ENCODE data around the gene ADAMTS17. TPM values are rescaled to one million over a fixed set of nuclear protein-coding genes. Genes with fewer than 3 reads are reported as not detected.
A peak's percentile ranks its signal among the peaks of the same experiment; 100 is the strongest.

Gene ADAMTS17
- total RNA-seq, 1 experiment from 2014 or later = 1.6 TPM

DNA sequence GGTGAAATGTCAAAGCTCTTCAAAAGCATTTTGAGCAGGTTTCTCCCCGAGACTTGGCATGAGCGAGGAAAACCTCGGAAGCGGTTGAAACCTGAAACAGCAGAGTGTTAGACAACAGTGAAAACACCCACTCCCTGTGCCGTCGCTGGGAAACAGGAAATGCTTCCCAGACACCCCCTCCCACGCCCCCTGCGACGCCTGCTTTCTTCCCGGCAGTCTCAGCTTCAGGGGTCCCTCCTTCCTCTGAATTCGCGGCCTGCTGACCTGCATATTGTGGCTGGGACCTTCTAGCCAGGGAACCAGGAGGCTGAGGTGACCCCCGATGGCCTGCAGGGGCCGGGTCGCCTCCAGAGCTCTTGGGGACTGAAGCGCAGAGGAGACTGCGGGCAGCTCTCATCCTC is 357.9 kb downstream of the ADAMTS17 start:
- H3K27ac ChIP-seq (ENCODE audit: low read length) = no peak overlapping the region
- no peaks in the 10 kb centered on the region; the same call in 1 of the 2 replicates for H3K4me1 ChIP-seq (ENCODE audit: control insufficient read depth, insufficient read depth, low read length)
- H3K27me3 ChIP-seq (ENCODE audit: control insufficient read depth, insufficient read depth, low read length) = no peaks in the 10 kb centered on the region
- H3K9me3 ChIP-seq (ENCODE audit: control insufficient read depth, insufficient read depth, low read depth, low read length) = no peaks in the 10 kb centered on the region
- no peak overlapping the region for H3K4me3 ChIP-seq (ENCODE audit: low read depth in 2 of 2, low read length in 2 of 2)
- DNase-seq (ENCODE audit: low read depth, low spot score) (no peak), ATAC-seq (no peak)
- intact Hi-C loops (cut with micrococcal nuclease; ENCODE audit: unreplicated experiment) (no loop called here), in situ Hi-C loops (cut with HindIII; ENCODE audit: low pct_unique_long_range_greater_than_20kb, low sequenced_read_pairs) (no loop called here)
- ChIA-PET CTCF (no interaction called here), POLR2A (no interaction called here)
- TF ChIP-seq TCF7L2 (IDR thresholded peaks at IDR 0.05; ENCODE audit: low read depth, low read length) = no peak
- no peak for TF ChIP-seq SIN3A (IDR thresholded peaks at IDR 0.05; ENCODE audit: borderline replicate concordance, insufficient read depth, low read depth, low read length)
- no peak for TF ChIP-seq POLR2AphosphoS5 (IDR thresholded peaks at IDR 0.05; ENCODE audit: low read depth, low read length)
- TF ChIP-seq, protein P1, sequence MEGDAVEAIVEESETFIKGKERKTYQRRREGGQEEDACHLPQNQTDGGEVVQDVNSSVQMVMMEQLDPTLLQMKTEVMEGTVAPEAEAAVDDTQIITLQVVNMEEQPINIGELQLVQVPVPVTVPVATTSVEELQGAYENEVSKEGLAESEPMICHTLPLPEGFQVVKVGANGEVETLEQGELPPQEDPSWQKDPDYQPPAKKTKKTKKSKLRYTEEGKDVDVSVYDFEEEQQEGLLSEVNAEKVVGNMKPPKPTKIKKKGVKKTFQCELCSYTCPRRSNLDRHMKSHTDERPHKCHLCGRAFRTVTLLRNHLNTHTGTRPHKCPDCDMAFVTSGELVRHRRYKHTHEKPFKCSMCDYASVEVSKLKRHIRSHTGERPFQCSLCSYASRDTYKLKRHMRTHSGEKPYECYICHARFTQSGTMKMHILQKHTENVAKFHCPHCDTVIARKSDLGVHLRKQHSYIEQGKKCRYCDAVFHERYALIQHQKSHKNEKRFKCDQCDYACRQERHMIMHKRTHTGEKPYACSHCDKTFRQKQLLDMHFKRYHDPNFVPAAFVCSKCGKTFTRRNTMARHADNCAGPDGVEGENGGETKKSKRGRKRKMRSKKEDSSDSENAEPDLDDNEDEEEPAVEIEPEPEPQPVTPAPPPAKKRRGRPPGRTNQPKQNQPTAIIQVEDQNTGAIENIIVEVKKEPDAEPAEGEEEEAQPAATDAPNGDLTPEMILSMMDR (IDR thresholded peaks at IDR 0.05) = no peak
- TF ChIP-seq, protein P2, sequence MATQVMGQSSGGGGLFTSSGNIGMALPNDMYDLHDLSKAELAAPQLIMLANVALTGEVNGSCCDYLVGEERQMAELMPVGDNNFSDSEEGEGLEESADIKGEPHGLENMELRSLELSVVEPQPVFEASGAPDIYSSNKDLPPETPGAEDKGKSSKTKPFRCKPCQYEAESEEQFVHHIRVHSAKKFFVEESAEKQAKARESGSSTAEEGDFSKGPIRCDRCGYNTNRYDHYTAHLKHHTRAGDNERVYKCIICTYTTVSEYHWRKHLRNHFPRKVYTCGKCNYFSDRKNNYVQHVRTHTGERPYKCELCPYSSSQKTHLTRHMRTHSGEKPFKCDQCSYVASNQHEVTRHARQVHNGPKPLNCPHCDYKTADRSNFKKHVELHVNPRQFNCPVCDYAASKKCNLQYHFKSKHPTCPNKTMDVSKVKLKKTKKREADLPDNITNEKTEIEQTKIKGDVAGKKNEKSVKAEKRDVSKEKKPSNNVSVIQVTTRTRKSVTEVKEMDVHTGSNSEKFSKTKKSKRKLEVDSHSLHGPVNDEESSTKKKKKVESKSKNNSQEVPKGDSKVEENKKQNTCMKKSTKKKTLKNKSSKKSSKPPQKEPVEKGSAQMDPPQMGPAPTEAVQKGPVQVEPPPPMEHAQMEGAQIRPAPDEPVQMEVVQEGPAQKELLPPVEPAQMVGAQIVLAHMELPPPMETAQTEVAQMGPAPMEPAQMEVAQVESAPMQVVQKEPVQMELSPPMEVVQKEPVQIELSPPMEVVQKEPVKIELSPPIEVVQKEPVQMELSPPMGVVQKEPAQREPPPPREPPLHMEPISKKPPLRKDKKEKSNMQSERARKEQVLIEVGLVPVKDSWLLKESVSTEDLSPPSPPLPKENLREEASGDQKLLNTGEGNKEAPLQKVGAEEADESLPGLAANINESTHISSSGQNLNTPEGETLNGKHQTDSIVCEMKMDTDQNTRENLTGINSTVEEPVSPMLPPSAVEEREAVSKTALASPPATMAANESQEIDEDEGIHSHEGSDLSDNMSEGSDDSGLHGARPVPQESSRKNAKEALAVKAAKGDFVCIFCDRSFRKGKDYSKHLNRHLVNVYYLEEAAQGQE (IDR thresholded peaks at IDR 0.05; ENCODE audit: insufficient read depth in 1 of 2, low read depth in 2 of 2, low read length in 1 of 2) = no peak
- no TSS peak for BruUV-seq (replicated peaks)
- no peaks in the 10 kb centered on the region for H3K36me3 ChIP-seq (ENCODE audit: control insufficient read depth, insufficient read depth, low read length)

DNA sequence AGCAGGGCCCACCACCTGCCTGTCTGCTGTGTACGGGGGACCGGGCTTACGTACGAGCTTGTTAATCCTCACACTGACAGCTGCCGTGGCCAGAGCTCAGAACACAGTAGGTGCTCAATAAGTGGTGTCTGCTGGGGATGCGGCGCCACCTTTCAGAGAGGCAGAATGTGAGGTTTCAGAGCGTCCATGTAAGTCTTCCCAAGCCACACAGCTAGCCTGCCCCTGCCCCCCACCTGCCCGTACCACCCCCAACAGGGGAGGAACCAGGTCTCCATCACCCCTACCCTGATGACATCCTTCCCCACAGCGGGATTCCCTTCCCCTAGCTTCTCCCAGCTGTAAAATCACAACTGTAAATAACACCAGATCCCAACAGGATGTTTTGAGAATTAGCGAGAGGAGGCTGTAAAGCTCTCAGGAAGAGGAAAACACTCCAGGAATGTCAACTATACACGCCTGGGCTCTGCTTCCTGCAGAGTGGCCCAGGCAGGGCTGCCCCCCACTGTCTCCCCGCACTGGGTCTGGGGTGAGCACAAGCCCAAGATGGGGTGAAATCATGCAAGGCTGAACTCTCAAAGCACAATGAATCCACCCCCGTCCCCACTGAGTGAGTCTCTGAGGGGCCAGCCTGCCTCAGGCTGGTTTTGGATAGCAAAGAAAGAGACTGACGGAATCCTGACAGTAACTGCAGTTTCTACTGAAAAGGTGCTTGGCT is 358.4 kb downstream of the ADAMTS17 start:
- DNase-seq (ENCODE audit: low read depth, low spot score) (no peak), ATAC-seq (0 out of 2 replicates have a peak, but pooled peaks have one; percentile 43)
- TF ChIP-seq, protein P1 (IDR thresholded peaks at IDR 0.05) = no peak
- TF ChIP-seq POLR2AphosphoS5 (IDR thresholded peaks at IDR 0.05; ENCODE audit: low read depth, low read length) (no peak), SIN3A (IDR thresholded peaks at IDR 0.05; ENCODE audit: borderline replicate concordance, insufficient read depth, low read depth, low read length) (no peak), TCF7L2 (IDR thresholded peaks at IDR 0.05; ENCODE audit: low read depth, low read length) (no peak)
- TF ChIP-seq, protein P2 (IDR thresholded peaks at IDR 0.05; ENCODE audit: insufficient read depth in 1 of 2, low read depth in 2 of 2, low read length in 1 of 2) = no peak
- Histone ChIP-seq H3K4me1 (ENCODE audit: control insufficient read depth, insufficient read depth, low read length) (no peaks in the 10 kb centered on the region; the same call in 1 of the 2 replicates), H3K9me3 (ENCODE audit: control insufficient read depth, insufficient read depth, low read depth, low read length) (no peaks in the 10 kb centered on the region), H3K27me3 (ENCODE audit: control insufficient read depth, insufficient read depth, low read length) (no peaks in the 10 kb centered on the region), H3K27ac (ENCODE audit: low read length) (no peak overlapping the region), H3K36me3 (ENCODE audit: control insufficient read depth, insufficient read depth, low read length) (no peaks in the 10 kb centered on the region), H3K4me3 (ENCODE audit: low read depth in 2 of 2, low read length in 2 of 2) (no peak overlapping the region)
- ChIA-PET CTCF (no interaction called here), POLR2A (no interaction called here)
- in situ Hi-C loops (cut with HindIII; ENCODE audit: low pct_unique_long_range_greater_than_20kb, low sequenced_read_pairs) = no loop called here
- BruUV-seq (replicated peaks) = no TSS peak
- intact Hi-C loops (cut with micrococcal nuclease; ENCODE audit: unreplicated experiment) = no loop called here
